Fibroblast of mammary gland (primary cell): ENCODE measurements around the gene PPP1R12C.

Experiments
- DNase-seq: peaks from one replicate; pipeline ENCODE4 v3.0.0-alpha.2; 2010; ENCODE audit warnings: low read depth
- H3K4me3 ChIP-seq: 2 replicates; pipeline ENCODE4 v1.5.1; 2011; ENCODE audit warnings: low read depth, mild to moderate bottlenecking, low read length, moderate library complexity; ENCODE audit not compliant: control insufficient read depth
- CTCF ChIP-seq: conservative IDR thresholded peaks from 2 replicates; pipeline ENCODE4 v1.5.1; 2011; ENCODE audit warnings: low read depth, low read length, inconsistent platforms; ENCODE audit not compliant: control insufficient read depth, insufficient read depth

PPP1R12C gene

GRCh38 chr19:55084416-55084815 is 33.0 kb downstream of the PPP1R12C start:
- no peak for DNase-seq
- no peak for TF ChIP-seq CTCF
- H3K4me3 ChIP-seq, result no peak overlapping the region

- TF ChIP-seq CTCF, result no peak
- no peak for DNase-seq
- no peak overlapping the region for H3K4me3 ChIP-seq
Measured at GRCh38 chr19:55083004-55083850, 34.2 kb downstream of the PPP1R12C start.

- peak; percentile 57 for DNase-seq
- no peak for TF ChIP-seq CTCF
- no peak overlapping the region for H3K4me3 ChIP-seq
Measured at GRCh38 chr19:55082020-55082851, 35.2 kb downstream of the PPP1R12C start.

- TF ChIP-seq CTCF, result no peak
Measured at GRCh38 chr19:55081770-55082019, 35.7 kb downstream of the PPP1R12C start.

GRCh38 chr19:55080968-55081769 is 36.3 kb downstream of the PPP1R12C start:
- peak; percentile 54 for DNase-seq
- no peak for TF ChIP-seq CTCF
- H3K4me3 ChIP-seq, result peak overlapping the region; percentile 40

More at GRCh38 chr19:55081770-55082019, 35.7 kb downstream of the PPP1R12C start:
- no peak for DNase-seq
- no peak overlapping the region for H3K4me3 ChIP-seq
